ENCODE measurements around the gene CDH13.

The CDH13 gene

DNA sequence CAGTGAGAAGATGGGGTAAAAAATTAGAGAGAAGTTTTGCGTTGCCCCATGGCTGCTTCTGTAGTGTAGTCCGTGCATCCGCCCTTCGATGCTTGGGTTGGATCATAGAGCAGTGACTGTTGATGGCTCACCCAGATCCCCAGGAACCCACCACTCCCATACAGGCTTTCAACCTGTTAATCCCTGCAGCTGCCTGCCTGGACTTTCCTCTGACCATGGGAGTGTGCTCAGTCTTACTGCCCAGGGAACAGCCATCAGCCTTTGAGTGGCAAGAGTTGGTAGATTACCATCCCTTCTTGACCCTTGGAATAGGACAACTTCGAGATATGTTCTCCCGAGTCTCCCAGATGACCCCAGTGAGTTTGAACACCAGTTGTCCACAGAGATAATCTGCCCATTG, 881.5 kb downstream of the CDH13 start:
- TF ChIP-seq POLR2A (IDR thresholded peaks at IDR 0.05; ENCODE audit: low read depth, low read length) = no peak
- DNase-seq (ENCODE audit: insufficient read length, low spot score) (no peak), FAIRE-seq (no peak)

DNA sequence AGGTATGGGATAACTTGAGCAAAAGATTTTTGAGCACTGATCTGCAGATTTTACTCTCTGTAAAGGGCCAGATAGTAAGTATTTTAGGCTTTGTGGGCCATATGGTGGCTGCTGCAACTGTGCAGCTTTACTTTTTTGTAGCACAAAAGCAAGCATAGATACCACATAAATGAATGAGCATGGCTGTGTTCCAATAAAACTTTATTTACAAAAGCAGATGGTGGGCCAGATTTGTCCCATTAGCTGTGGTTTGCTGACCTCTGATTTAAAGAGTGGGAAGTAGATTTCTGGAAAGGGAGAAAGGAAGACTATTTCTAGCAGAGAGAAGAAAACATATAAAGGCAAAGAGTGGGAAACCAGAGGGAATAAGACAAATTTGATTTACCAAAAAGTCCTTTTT, 882.5 kb downstream of the CDH13 start:
- DNase-seq (ENCODE audit: insufficient read length, low spot score) (no peak), FAIRE-seq (no peak)
- no peak for TF ChIP-seq POLR2A (IDR thresholded peaks at IDR 0.05; ENCODE audit: low read depth, low read length)

DNA sequence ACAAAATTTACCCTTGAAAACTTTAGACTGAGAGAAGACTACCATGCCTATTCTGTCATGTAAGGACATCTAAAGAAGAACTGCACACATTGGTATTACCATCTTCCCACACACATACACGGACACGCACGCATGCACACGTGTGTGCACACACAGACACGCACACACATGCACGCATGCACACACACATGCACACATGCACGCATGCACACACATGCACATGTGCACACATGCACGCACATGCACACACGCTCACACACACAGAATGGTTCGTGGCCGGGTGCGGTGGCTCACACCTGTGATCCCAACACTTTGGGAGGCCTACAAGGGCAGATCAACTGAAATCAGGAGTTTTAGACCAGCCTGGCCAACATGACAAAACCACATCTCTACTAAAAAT, 884.1 kb downstream of the CDH13 start:
- TF ChIP-seq POLR2A (IDR thresholded peaks at IDR 0.05; ENCODE audit: low read depth, low read length) = no peak
- FAIRE-seq = no peak

DNA sequence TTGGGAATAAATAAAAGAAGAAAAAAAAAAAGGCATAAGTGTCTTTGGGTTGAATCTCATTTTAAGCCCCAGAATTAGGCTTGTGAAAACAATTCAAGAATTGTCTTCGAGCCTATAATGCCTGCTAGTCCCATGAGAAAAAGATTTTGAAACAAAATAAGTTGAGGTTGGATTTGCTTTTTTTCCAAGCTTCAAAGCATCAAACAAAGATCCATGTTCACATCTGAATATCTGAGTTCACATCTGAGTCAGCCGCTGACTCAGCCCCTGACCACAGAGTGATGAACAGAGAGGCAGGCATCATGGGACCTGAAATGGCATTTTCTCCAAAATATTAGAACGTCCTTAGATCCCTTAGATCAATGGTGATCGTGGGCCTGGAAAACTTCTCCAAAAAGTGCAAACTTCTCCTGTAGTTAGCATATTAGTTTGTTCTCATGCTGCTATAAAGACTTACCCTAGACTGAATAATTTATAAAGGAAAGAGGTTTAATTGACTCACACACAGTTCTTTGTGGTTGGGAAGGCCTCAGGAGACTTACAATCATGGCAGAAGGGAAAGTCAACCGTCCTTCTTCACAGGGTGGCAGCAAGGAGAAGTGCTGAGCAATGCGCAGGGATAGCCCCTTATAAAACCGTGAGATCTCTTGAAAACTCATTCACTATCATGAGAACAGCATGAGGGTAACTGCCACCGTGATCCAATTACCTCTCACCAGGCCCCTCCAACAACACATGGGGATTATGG, 886.4 kb downstream of the CDH13 start:
- FAIRE-seq (peak; percentile 82), DNase-seq (ENCODE audit: insufficient read length, low spot score) (peak; percentile 71)

More for the DNA sequence above, 884.1 kb downstream of the CDH13 start:
- no peak for DNase-seq (ENCODE audit: insufficient read length, low spot score)

DNA sequence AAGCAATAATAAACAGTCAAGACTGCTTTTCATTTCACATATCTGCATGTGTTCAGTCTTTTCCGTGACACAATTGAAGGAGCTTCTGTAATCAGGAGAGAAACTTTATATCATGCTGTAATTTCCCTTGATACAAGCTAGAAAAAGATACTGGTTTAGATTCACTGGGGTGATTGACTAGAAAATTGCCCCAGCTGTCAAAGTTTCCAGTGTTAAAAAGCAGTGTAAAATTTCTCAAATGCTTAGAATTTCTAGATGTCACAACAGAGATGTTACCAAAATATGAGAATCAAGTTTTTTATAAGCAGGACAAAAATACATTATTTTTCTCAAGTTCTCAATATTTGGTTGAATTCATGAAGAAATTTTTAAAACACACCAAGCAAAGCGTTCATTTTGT, 888.6 kb downstream of the CDH13 start:
- no peak for DNase-seq (ENCODE audit: insufficient read length, low spot score)
- no peak for FAIRE-seq
- no peak for TF ChIP-seq POLR2A (IDR thresholded peaks at IDR 0.05; ENCODE audit: low read depth, low read length)

More for the DNA sequence above, 886.4 kb downstream of the CDH13 start:
- TF ChIP-seq POLR2A (IDR thresholded peaks at IDR 0.05; ENCODE audit: low read depth, low read length) = no peak

DNA sequence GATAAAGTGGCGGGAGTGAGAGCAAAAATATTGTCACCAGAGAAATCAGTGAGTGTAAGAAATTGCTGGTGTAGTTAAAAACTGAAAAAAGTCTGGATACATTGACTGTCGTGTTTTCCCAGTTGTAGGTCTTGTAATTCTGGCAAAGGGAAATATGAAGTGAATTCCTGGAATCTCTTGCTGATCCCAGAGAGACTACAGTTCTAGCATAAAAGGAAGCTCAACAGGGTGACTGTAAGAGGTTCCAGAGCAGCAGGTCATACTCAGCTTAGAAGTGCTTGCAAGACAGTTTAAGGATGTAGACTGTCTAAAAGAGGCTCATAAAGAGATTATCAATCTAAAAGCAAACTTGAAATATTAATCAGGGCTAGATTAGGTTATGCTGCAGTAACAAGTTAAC, 890.2 kb downstream of the CDH13 start:
- no peak for FAIRE-seq
- DNase-seq (ENCODE audit: insufficient read length, low spot score) = no peak
- TF ChIP-seq POLR2A (IDR thresholded peaks at IDR 0.05; ENCODE audit: low read depth, low read length) = no peak

DNA sequence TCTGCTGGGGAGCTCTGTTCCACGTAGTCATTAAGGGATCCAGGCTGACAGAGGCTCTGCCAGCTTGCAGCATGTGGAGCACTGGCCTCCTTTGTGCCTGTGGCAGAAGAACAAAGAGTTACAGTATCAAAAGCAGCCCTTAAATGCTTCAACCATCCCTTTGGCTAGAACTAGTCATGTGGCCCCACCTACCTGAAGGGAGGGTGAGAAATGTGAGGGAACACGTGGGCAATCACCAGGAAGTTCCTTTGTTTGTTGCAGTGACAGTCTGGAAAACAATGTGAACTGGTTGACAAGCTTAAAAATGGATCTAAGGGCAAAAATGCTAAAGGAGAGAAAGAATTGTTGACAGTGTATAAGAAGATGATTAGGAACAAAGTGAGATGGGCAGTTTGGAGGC, 890.6 kb downstream of the CDH13 start:
- FAIRE-seq (no peak), DNase-seq (ENCODE audit: insufficient read length, low spot score) (no peak)
- no peak for TF ChIP-seq POLR2A (IDR thresholded peaks at IDR 0.05; ENCODE audit: low read depth, low read length)

DNA sequence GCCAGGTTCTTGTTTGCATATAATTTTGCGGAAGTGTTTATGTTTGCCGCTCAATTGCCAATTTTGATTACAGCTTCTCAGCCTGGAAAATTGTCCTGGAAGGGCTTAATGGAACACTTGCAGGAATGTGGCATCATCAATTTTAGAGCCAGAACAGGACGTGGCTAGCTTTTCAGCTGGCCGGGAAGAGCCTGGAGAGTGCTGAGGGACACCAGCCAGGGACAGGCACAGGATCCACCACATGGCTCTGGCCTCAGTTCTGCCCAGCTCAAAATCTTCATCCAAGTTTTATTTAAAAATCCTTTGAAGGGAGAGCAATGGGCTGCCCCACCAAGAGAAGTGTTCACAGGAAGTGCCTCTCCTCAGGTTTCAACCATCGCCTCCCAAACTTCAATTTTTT, 893.8 kb downstream of the CDH13 start:
- DNase-seq (ENCODE audit: insufficient read length, low spot score) = no peak
- TF ChIP-seq POLR2A (IDR thresholded peaks at IDR 0.05; ENCODE audit: low read depth, low read length) = no peak
- no peak for FAIRE-seq

DNA sequence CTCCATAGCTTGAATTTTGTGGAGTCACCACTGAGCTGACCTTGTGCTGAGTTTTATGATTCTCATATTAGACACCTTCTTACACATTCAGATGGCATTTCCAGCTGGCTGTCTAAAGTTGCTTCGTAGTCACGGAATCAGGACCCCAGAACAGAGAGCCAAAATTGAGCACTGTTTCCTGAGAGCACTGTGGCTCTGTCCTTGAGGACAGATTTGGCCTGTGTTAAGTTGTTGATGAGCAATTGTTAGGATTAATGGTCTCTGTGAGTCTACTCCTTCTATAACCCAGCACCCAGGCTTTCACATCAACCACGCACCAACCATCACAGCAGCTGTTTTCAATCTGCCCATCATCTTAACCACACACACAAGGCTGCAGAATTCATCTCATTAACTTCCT, 903.5 kb downstream of the CDH13 start:
- no peak for TF ChIP-seq POLR2A (IDR thresholded peaks at IDR 0.05; ENCODE audit: low read depth, low read length)
- DNase-seq (ENCODE audit: insufficient read length, low spot score) = no peak
- no peak for FAIRE-seq

DNA sequence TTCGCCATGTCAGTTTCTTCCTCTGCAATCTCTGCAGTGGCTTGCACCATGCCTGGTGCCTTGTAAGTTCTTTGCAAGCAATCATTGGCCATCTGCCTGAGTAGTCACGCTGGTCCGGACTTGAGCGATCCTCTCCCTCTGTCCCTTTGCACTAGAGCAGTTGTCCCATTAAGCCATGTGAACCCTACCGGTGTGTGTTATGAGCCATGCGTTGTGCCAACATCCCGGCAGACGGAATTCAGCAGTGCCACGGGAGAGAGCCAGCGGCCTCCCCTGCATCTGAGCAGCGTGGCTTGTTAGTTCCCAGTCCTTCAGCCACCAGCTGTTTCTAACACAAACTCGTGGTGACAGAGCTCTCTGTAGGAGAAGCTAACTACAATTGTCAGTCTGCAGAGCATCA, 905.9 kb downstream of the CDH13 start:
- DNase-seq (ENCODE audit: insufficient read length, low spot score) = no peak
- FAIRE-seq = no peak
- no peak for TF ChIP-seq POLR2A (IDR thresholded peaks at IDR 0.05; ENCODE audit: low read depth, low read length)

DNA sequence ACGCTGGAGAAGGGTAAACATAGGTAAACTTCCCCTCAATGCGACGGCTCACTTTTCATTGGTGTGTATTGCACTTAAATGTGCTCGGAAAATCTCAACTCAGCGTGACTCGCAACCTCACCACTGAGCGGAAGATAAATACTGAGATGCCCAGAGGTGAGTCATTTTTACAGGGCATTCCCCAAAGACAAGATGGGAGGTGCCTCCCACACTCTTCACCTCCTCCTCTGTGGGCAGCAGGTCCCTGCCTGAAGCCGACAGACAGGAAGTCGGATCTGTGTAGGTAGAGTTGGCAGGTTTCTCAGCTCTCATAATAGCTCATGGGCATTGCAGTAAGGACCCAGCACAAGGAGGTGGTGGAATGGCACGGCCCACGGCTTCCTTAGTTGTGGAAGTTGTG, 906.4 kb downstream of the CDH13 start:
- FAIRE-seq = peak; percentile 66
- TF ChIP-seq POLR2A (IDR thresholded peaks at IDR 0.05; ENCODE audit: low read depth, low read length) = no peak
- peak; percentile 76 for DNase-seq (ENCODE audit: insufficient read length, low spot score)

DNA sequence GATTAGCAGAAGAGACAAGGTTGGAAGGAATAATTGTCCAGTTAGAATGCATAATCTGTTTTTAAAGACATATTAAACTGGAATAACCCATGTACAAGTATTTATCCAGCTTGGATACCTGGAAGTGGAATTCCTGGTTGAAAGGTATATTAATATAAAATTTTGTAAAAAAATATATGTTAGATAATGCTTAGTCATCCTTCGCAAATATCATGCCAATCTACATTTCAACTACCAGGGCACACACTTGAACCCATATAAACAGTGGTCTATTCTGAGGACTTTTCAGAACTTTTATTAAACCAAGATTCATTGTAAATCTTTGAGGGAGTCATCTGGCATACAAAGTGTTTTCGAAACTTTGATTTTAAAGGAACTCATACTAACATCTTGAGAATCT, 911.9 kb downstream of the CDH13 start:
- no peak for DNase-seq (ENCODE audit: insufficient read length, low spot score)
- no peak for TF ChIP-seq POLR2A (IDR thresholded peaks at IDR 0.05; ENCODE audit: low read depth, low read length)
- no peak for FAIRE-seq

DNA sequence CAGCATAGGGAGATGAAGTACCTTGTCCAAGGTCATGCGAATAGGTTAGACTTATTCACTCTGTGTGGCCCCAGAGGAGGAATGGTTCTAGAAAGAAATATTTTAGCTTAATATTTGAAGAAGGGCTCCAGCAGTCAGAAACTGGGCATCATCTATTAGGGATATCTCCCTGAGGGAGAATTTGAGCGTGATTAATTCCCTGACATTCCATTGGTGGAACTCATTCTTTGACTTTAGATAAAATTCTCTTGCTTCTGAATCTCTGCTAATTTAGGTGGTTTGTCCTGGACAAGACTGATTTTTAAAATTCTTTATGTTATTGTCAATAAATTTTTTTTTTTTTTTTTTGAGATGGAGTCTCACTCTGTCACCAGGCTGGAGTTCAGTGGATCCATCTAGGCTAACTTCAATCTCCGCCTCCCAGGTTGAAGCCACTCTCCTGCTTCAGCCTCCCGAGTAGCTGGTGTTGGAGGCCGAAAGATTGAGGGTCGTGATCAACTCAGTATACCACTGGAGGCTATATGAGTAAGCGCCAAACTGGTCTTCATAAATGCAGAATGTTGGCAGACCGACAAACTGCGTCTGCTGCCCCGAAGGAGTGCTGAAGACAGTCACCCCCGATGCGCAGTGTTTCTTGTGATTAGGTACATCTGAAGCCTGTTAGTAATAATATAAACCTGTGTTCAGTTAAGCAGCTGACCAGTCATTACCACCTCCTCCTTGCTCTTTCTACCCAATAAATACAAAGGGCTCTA, 913.1 kb downstream of the CDH13 start:
- FAIRE-seq (no peak), DNase-seq (ENCODE audit: insufficient read length, low spot score) (no peak)
- TF ChIP-seq POLR2A (IDR thresholded peaks at IDR 0.05; ENCODE audit: low read depth, low read length) = no peak

DNA sequence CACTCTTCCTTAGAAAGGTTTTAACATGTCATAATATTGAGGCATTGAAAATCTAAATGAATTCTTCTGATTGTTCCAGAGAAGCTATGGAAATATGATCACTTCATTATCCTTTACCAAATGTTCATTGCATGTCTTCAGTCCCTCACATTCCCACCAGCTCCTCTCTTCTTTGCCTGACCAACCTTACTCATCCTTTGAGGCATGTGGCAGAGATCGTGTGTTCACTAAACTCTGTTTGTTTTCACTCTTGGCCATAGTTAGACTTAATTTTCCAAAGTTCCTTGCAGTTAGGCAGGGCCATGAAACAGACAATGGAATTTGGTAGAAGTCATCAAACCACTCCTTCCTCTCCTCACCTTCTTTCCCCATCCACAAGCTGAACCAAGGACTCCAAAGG, 914.5 kb downstream of the CDH13 start:
- DNase-seq (ENCODE audit: insufficient read length, low spot score) = no peak
- TF ChIP-seq POLR2A (IDR thresholded peaks at IDR 0.05; ENCODE audit: low read depth, low read length) = no peak

DNA sequence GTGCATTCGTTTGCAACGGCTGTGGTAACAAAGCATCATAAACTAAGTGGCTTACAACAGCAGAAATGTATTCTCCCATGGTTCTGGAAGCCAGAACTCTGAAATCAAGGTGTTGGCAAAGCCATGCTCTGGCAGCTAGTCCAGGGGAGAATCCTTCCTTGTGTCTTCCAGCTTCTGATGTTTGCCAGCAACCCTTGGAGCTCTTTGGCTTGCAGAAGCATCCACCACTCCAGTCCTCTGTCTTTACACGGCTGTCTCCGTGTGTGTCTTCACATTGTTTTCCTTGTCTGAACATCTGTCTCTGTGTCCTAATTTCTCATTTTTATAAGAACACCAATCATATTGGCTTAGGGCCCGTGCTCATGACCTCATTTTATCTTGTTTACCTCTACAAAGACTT, 915.7 kb downstream of the CDH13 start:
- FAIRE-seq = no peak
- no peak for TF ChIP-seq POLR2A (IDR thresholded peaks at IDR 0.05; ENCODE audit: low read depth, low read length)
- no peak for DNase-seq (ENCODE audit: insufficient read length, low spot score)

More for the DNA sequence above, 914.5 kb downstream of the CDH13 start:
- no peak for FAIRE-seq

All from H54 (cell line).